K562 (cell line): ENCODE measurements around the gene SFN. TPM values are rescaled to one million over a fixed set of nuclear protein-coding genes. Genes with fewer than 3 reads are reported as not detected.

Experiments
- AFF1 ChIP-seq, 2 experiments: fragments of 450-650 bp; IDR thresholded peaks; 2 replicates each; pipeline ENCODE4 v1.6.1; 2018; ENCODE audit warnings: mild to moderate bottlenecking in 2 of 2, low read depth in 1 of 2; ENCODE audit not compliant: partially characterized antibody in 2 of 2
- C11orf30 ChIP-seq: fragments of 450-650 bp; IDR thresholded peaks from 2 replicates; pipeline ENCODE4 v1.6.1; 2016; ENCODE audit warnings: low read depth, mild to moderate bottlenecking
- ETV1 ChIP-seq: fragments of 450-650 bp; conservative IDR thresholded peaks from 2 replicates; pipeline ENCODE4 v1.6.1; 2016; ENCODE audit warnings: missing genetic modification characterization, control low read depth, low read depth, missing compliant biosample characterization
- FOSL1 ChIP-seq: fragments of 200-800 bp; sonication (Bioruptor generic); conservative IDR thresholded peaks from 2 replicates; pipeline ENCODE4 v1.6.1; 2016; ENCODE audit warnings: missing genetic modification characterization, missing compliant biosample characterization
- HSF4 ChIP-seq: fragments of 250-450 bp; sonication (Bioruptor Pico); IDR thresholded peaks from 2 replicates; pipeline ENCODE4 v2.1.2; 2022; ENCODE audit warnings: mild to moderate bottlenecking, moderate library complexity, borderline replicate concordance
- JUND ChIP-seq, 2 experiments: IDR thresholded peaks; 2 replicates in 1 of 2; 3 replicates in 1 of 2; pipeline ENCODE4 v1.6.1; 2011; ENCODE audit warnings: borderline replicate concordance in 2 of 2, low read depth in 2 of 2, low read length in 2 of 2, improper control_type of control experiment in 1 of 2, missing biosample characterization in 1 of 2, missing genetic modification characterization in 1 of 2, missing genetic modification reagents in 1 of 2
- MITF ChIP-seq: IDR thresholded peaks from 2 replicates; pipeline ENCODE4 v1.6.1; 2014; ENCODE audit warnings: antibody characterized with exemption
- PRDM10 ChIP-seq: fragments of 450-650 bp; IDR thresholded peaks from 2 replicates; pipeline ENCODE4 v1.6.1; 2018; ENCODE audit not compliant: partially characterized antibody
- RBFOX2 ChIP-seq: fragments of 200-400 bp; formaldehyde crosslinking; IDR thresholded peaks from 2 replicates; pipeline ENCODE4 v1.6.1; 2017; ENCODE audit warnings: low read depth, mild to moderate bottlenecking, low read length, moderate library complexity
- RBM17 ChIP-seq: fragments of 200-400 bp; formaldehyde crosslinking; IDR thresholded peaks from 2 replicates; pipeline ENCODE4 v1.6.1; 2017; ENCODE audit warnings: low read depth, mild to moderate bottlenecking, low read length, borderline replicate concordance
- RBM39 ChIP-seq: fragments of 200-400 bp; formaldehyde crosslinking; optimal IDR thresholded peaks from 2 replicates; pipeline ENCODE3; 2018; ENCODE audit warnings: low read depth, low read length
- SRSF9 ChIP-seq: fragments of 200-400 bp; formaldehyde crosslinking; IDR thresholded peaks from 2 replicates; pipeline ENCODE4 v1.6.1; 2017; ENCODE audit warnings: low read depth, low read length, borderline replicate concordance
- STAT5A ChIP-seq: IDR thresholded peaks from 2 replicates; pipeline ENCODE4 v1.6.1; 2012; ENCODE audit warnings: low read length, inconsistent platforms, borderline replicate concordance
- ZFP91 ChIP-seq: sonication (generic); formaldehyde crosslinking; IDR thresholded peaks from 2 replicates; pipeline ENCODE4 v1.8.0; 2022; ENCODE audit warnings: mild to moderate bottlenecking, missing genetic modification reagents
- polyA plus RNA-seq, 8 experiments: library from polyadenylated mRNA; depleted of rRNA in 4 of 8; stranded (reverse) in 5 of 8; unstranded in 3 of 8; fragments of >200 nt; fragmentation: Nextera tagmentation in 2 of 8; fragmentation: Illumina TruSeq in 1 of 8; extraction: Ambion mirVana in 2 of 8; extraction: Trizol in 1 of 8; gene quantifications; 2 replicates each; pipeline versions ENCODE4 v1.2.1 to v1.2.3, GENCODE V29; 2011 to 2014; ENCODE audit warnings: inconsistent platforms in 1 of 8, missing spikeins in 1 of 8
- total RNA-seq, 7 experiments: library from RNA; depleted of rRNA in 6 of 7; stranded (reverse); fragments of >200 nt in 6 of 7; fragmentation: Illumina TruSeq in 2 of 7; extraction: Trizol in 2 of 7; gene quantifications; 2 replicates each; pipeline versions ENCODE4 v1.2.1 to v1.2.3, GENCODE V29; 2011 to 2021; ENCODE audit warnings: low replicate concordance in 1 of 7

SFN gene
- total and polyA plus RNA-seq, 9 of the 15 experiments (the other 6 are each of a cell fraction or from before 2014, with no cell fraction given), result 0.10 to 3.8 (median 2.0) TPM

- TF ChIP-seq MITF (no peak), SRSF9 (no peak), STAT5A (no peak; the same call in 1 of the 2 replicates), RBFOX2 (peak; percentile 97), PRDM10 (peak; percentile 66), C11orf30 (peak; percentile 75), RBM17 (no peak), HSF4 (CRISPR knock-in tag) (no peak), ETV1 (peak; percentile 75), AFF1 (IDR thresholded peaks at IDR 0.05; ENCODE audit: low read depth in 1 of 2, partially characterized antibody in 2 of 2) (peak in 1 of 2 experiments; percentile 58), FOSL1 (tag) (0 out of 2 replicates have a peak, but pooled peaks have one; percentile 14), RBM39 (no peak), ZFP91 (peak; percentile 67; the same call in 1 of the 2 replicates), JUND (IDR thresholded peaks at IDR 0.05; ENCODE audit: borderline replicate concordance, low read depth, low read length) (peak; percentile 58; the same call in 1 of the 2 replicates), JUND (tag; IDR thresholded peaks at IDR 0.05; ENCODE audit: borderline replicate concordance, low read depth, low read length) (no peak; the same call in 2 of the 3 replicates)
Observed at GRCh38 chr1:26889551-26890466, 26.9 kb downstream of the SFN start, which contains the start of gene GPN2 (continued).
